ENCODE results near the gene PRDM12.
A peak's percentile ranks its signal among the peaks of the same experiment; 100 is the strongest.

Gene PRDM12

GRCh38 chr9:130664251-130665028 lies at the start of gene PRDM12:
Gene PRDM12, plus strand, starts transcription at chr9:130664594. Its CDS starts 60 bp downstream, at chr9:130664654.
- DNase-seq (ENCODE audit: low read depth, low spot score): peak; percentile 38

DNA sequence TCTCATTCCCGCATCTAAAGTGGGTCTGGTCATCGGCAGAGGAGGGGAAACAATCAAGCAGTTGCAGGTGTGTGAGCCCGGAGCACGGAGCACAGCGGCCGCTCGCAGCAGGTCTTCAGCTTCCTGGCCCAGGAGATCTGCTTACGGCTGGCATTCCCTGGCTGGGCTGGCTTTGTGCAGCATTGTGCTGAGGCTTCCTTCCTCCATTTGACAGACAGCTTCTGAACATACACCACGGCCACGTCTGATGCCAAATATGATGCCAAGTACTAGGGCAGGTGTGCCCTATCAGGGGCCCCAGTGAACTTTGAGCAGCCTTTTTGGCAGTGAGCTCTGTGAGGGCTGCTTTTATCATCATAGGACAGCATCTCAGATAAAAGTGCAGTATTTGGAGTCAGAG lies 47.9 kb upstream of the PRDM12 start:
- DNase-seq (ENCODE audit: low read depth, low spot score): no peak

- DNase-seq (ENCODE audit: low read depth, low spot score): no peak
Observed at GRCh38 chr9:130623466-130623865, 40.9 kb upstream of the PRDM12 start.

DNA sequence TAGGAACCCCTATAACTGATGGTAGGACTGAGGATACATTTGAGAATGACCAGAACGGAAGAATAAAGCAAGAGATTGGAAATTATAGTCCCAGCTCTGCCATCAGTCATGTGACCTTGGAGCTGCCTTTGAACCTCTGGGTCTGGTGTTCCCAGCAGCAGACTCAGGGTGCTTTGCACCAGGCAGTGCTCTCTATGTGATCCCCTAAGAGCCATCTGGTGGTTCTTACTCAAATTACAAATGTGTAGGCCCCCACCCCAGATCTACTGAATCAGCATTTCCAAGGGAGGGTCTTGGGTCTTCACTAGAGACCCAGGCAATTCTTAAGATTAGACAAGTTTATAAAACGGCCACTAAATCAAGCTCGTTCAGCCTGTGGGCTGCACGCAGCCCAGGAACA lies 40.2 kb upstream of the PRDM12 start:
- DNase-seq (ENCODE audit: low read depth, low spot score): no peak

DNA sequence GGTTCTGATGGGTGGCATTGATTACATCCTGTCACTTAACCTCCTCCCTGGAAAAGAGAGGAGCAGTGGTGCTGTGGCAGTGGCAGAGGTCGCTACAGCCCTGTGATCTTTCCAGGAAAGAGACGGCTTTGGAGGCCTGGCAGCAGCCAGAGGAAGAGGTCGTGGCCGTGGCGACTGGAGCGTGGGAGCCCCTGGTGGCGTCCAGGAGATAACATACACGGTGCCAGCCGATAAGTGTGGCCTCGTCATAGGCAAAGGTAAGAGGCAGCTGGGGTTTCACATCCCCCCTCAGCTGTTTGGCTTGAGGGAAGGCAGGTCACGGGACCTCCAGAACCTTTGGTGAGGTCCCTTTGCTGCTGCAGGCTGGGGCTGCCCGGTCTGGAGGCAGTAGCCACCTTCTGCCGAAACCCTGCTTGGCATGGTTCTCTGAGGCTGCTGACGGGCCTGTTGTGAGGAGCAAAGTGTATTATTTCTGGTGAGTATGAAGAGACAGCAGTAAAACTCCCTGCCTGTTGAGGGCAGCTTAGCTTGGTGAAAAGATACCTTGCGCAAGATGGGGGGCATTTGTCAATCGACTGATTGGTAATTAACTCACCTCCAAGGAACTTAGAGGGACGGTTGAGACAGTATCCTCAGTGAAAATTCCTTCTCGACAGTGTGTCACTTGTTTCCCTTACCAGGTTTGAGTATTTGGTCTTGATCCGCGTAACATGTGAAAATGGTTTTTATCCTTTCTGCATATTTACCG lies 38.0 kb upstream of the PRDM12 start:
- peak; percentile 24 for DNase-seq (ENCODE audit: low read depth, low spot score)

- DNase-seq (ENCODE audit: low read depth, low spot score): no peak
Observed at GRCh38 chr9:130627051-130627450, 37.3 kb upstream of the PRDM12 start.

GRCh38 chr9:130627896-130628792 lies 36.2 kb upstream of the PRDM12 start:
- DNase-seq (ENCODE audit: low read depth, low spot score): peak; percentile 87

DNA sequence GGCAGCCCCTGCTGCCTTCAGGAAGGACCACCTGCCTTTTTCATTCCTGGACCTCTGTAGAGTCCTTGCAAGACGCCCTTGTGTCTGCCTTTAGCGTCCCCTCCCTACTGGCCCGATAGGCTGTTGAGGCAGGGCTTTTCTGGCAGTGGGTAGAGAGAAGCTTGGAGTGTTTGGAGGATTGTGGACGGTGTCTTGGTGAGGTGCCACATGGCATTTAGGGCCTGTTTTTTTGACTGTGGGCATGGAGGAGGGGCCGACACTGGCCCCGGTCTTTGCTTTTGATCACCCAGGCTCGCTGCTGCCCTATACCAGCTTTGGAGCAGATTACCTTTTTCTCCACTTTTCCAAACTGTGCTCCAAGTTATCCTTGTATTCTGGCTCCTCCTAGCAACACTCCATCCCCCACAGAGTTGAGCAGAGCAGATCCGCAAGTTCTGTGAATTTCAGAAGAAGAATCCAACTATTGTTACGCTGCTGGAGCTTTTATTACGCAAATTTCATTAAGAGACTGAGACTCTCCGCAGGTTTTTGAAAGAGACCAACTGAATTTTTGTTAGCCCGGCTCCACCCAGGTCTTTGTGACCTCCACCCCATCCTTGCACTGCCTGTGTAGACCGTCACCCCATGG lies 34.8 kb upstream of the PRDM12 start:
- DNase-seq (ENCODE audit: low read depth, low spot score): peak; percentile 25

DNA sequence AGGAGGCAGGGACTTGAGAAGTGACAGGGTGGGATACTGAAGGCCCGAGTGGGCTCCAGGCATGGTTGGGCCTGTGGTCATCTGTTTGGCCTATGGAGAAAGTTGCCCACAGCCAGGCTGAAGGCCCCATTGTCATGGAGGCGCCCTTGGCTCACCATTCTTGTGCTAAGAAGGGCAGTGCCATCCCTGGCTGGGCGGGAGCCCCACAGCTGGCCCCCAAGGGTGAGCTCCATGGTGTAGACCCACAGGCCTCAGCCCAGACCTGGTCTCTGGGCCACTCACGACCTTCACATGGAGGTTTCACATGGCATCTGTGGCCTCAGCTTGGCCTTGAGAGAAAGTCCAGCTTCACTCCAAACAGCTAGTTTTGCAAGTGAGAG lies 34.3 kb upstream of the PRDM12 start:
- DNase-seq (ENCODE audit: low read depth, low spot score): no peak

- DNase-seq (ENCODE audit: low read depth, low spot score): no peak
Observed at GRCh38 chr9:130630506-130631330, 33.7 kb upstream of the PRDM12 start.

DNA sequence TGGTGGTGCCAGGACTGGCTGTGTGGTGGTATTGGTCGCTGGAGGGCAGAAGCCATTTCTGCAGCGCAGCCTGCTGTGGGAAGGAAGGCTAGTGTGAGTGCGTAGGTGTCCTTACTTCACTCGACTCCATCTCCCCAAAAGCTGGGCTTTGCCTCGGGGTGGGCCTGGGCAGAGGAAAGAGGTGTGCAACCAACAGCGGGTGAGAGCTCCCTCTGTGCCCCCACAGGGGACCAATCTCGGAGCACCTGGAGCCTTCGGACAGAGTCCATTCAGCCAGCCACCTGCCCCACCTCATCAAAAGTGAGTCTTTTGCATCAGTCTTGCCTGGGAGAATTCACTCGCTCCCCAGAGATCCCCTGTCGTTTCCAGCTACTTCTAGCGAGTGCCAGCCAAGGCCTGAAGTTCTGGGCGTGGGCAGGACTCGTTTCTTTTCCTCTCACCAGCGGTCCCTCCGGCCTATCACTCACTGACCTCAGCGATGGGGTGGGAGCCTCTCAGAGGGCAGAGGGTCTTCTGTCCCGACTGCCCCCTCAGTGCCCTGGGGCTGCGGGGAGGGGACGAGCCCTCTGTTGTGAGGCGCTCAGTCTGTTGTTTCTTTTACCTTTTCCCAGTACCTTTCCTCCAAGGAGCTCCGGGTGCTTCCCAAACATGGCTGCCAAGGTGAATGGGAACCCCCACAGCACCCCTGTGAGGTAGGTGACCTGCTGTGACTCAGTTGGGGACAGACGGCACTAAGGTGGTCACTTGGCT lies 32.9 kb upstream of the PRDM12 start:
- DNase-seq (ENCODE audit: low read depth, low spot score): no peak

DNA sequence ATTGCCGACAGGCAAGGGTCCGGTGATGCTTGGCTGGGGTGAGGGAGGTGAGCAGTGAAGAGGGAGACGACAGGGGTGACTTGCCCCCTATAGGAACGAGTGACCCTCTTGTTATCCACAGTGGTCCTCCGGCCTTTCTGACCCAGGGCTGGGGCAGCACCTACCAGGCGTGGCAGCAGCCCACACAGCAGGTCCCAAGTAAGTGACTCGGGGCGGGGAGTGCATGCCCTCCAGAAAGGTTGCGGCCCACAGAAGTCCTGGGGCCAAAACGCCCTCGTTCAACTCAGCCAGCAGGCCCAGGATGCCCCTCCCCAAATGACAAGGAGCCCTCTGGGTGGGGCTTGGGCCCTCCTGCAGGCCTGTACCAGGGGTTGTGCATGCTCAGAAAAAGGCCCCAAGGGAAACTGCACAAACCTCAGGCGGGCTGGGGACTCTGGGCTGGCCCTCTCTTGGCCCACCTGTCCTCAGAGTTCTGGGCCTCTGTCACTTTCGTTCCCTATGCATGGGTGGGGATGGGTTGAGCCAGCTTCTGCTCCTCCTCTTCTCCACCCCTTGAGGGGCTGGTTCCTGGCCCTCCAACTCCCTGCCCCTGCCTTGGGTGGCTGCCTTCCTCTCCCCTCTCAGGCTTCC lies 32.2 kb upstream of the PRDM12 start:
- DNase-seq (ENCODE audit: low read depth, low spot score): no peak

GRCh38 chr9:130632841-130633240 lies 31.6 kb upstream of the PRDM12 start:
- no peak for DNase-seq (ENCODE audit: low read depth, low spot score)

GRCh38 chr9:130633336-130634190 lies 30.8 kb upstream of the PRDM12 start:
- no peak for DNase-seq (ENCODE audit: low read depth, low spot score)

DNA sequence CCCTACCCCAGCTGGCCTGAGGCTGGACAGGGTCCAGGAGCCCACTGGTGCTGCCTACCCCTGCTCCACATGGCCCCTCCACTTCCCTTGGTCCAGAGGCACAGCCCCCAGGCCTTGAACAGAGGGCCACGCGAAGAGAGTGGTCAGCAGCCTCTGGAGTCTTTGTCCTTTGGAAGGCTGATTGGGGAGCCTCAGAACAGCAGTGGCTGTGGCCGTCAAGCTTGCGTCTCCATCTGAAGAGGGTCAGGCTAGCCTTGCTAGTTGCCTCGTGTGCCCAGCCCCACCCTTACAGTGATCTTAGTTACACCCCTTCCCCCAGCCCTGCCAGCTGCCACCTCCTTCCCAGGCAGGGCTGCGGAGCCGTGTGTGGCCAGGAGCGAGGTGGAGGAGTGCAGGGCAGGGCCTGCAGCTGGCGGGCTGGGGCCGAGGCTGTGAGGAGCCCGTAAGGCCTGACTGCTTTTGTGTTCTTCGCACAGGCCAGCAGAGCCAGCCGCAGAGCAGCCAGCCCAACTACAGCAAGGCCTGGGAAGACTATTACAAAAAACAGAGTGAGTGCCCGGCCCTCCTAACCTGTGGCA lies 30.1 kb upstream of the PRDM12 start:
- DNase-seq (ENCODE audit: low read depth, low spot score): no peak

DNA sequence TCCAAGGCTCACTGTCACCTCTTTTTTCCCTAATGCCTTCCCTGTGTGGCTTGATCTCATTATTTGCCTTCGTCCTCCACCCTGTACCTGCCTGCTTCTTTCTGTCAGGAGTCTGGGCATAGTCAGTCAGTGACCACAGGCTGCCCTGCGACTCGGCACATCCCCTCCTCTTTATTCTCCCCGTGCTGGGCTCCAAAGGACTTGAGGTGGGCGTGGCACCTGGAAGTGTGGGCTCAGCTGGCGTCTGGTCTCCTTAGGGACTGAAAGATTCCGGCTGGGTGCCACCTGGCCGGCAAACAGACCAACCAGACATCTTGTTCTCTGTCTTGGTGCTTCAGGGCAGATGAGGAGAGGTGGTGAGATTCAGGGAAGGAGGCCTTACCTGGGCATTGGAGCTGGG lies 29.6 kb upstream of the PRDM12 start:
- no peak for DNase-seq (ENCODE audit: low read depth, low spot score)

- no peak for DNase-seq (ENCODE audit: low read depth, low spot score)
Observed at GRCh38 chr9:130635306-130635705, 29.1 kb upstream of the PRDM12 start.

Measured in ELF-1 (cell line).